GM23248 (cell line): ENCODE data around the gene MEIG1. TPM values are rescaled to one million over a fixed set of nuclear protein-coding genes. Genes with fewer than 3 reads are reported as not detected.
A peak's percentile ranks its signal among the peaks of the same experiment; 100 is the strongest.

Experiments
- DNase-seq: peaks from one replicate; pipeline ENCODE4 v3.0.0-alpha.2; 2015
- H2AFZ ChIP-seq: fragments of 200-600 bp; sonication (generic); 2 replicates; pipeline ENCODE4 v1.6.1; 2016; ENCODE audit warnings: antibody characterized with exemption
- H3F3A ChIP-seq: fragments of 200-600 bp; sonication (generic); 2 replicates; pipeline ENCODE4 v1.6.1; 2016; ENCODE audit warnings: mild to moderate bottlenecking, antibody characterized with exemption, mixed run types; ENCODE audit not compliant: insufficient read depth
- H3K27ac ChIP-seq: fragments of 200-600 bp; sonication (generic); 2 replicates; pipeline ENCODE4 v1.5.1; 2016; ENCODE audit warnings: mild to moderate bottlenecking
- H3K27me3 ChIP-seq: fragments of 200-600 bp; sonication (generic); replicated peaks from 2 replicates; pipeline ENCODE4 v1.6.1; 2016; ENCODE audit warnings: mild to moderate bottlenecking; ENCODE audit not compliant: insufficient read depth
- H3K36me3 ChIP-seq: fragments of 200-600 bp; sonication (generic); 2 replicates; pipeline ENCODE4 v1.6.1; 2016; ENCODE audit warnings: low read depth, mild to moderate bottlenecking
- H3K4me1 ChIP-seq: fragments of 200-600 bp; sonication (generic); 2 replicates; pipeline ENCODE4 v1.6.1; 2016; ENCODE audit warnings: mild to moderate bottlenecking; ENCODE audit not compliant: insufficient read depth
- H3K4me2 ChIP-seq: fragments of 200-600 bp; sonication (generic); one replicate; pipeline ENCODE4 v1.6.1; 2016; ENCODE audit warnings: mild to moderate bottlenecking; ENCODE audit not compliant: unreplicated experiment
- H3K4me3 ChIP-seq: fragments of 200-600 bp; sonication (generic); 2 replicates; pipeline ENCODE4 v1.5.1; 2016; ENCODE audit warnings: mild to moderate bottlenecking
- H3K79me2 ChIP-seq: fragments of 200-600 bp; sonication (generic); 2 replicates; pipeline ENCODE4 v1.6.1; 2016; ENCODE audit warnings: mild to moderate bottlenecking; ENCODE audit not compliant: insufficient read depth
- H3K9ac ChIP-seq: fragments of 200-600 bp; sonication (generic); 2 replicates; pipeline ENCODE4 v1.6.1; 2016; ENCODE audit warnings: mild to moderate bottlenecking
- H3K9me2 ChIP-seq: fragments of 200-600 bp; sonication (generic); 2 replicates; pipeline ENCODE4 v1.6.1; 2016; ENCODE audit warnings: mixed run types, mild to moderate bottlenecking, moderate library complexity; ENCODE audit not compliant: insufficient read depth
- H3K9me3 ChIP-seq: fragments of 200-600 bp; sonication (generic); one replicate; pipeline ENCODE4 v1.6.1; 2017; ENCODE audit warnings: low read depth
- H4K20me1 ChIP-seq: fragments of 200-600 bp; sonication (generic); 2 replicates; pipeline ENCODE4 v1.6.0; 2016; ENCODE audit not compliant: insufficient read depth
- EZH2 ChIP-seq: fragments of 200-600 bp; sonication (generic); IDR thresholded peaks from 2 replicates; pipeline ENCODE4 v1.6.1; 2018; ENCODE audit warnings: antibody characterized with exemption, mild to moderate bottlenecking; ENCODE audit not compliant: insufficient read depth, poor library complexity, severe bottlenecking
- EZH2phosphoT487 ChIP-seq: fragments of 200-600 bp; sonication (generic); IDR thresholded peaks from 2 replicates; pipeline ENCODE4 v1.6.1; 2018; ENCODE audit warnings: antibody characterized with exemption, moderate library complexity, mild to moderate bottlenecking, low read depth; ENCODE audit not compliant: insufficient read depth
- WGBS, 2 experiments: methylation state at CpG; one replicate each; pipeline ENCODE4 v1.1.6; 2015 to 2017; ENCODE audit warnings: low lambda C conversion rate in 2 of 2, low coverage in 1 of 2; ENCODE audit errors: missing lambda C conversion rate in 2 of 2; 5-methylcytosine and 5-hydroxymethylcytosine counted together
- in situ Hi-C: fragments of 300-500 bp; cut with MboI; formaldehyde crosslinking; loops from 2 replicates; pipeline ENCODE4 v1.15.0; 2020
- polyA plus RNA-seq: library from polyadenylated mRNA; unstranded; fragments of >200 nt; fragmentation: Nextera tagmentation; extraction: Ambion mirVana; gene quantifications from 2 replicates; pipeline ENCODE4 v1.2.1, GENCODE V29; 2016
- total RNA-seq: library from RNA; depleted of rRNA; stranded (reverse); fragments of >200 nt; shearing (Covaris generic); gene quantifications from 2 replicates; pipeline ENCODE4 v1.2.3, GENCODE V29; 2014

Gene MEIG1
- total and polyA plus RNA-seq, 2 experiments from 2014 or later: 0.43 TPM; not detected in 1

- peak; percentile 83 for DNase-seq
- Histone ChIP-seq H3K4me2 (peak overlapping the region; percentile 93), H3K79me2 (peaks cover 47% of the 10 kb centered on the region), H3K36me3 (no peaks in the 10 kb centered on the region), H4K20me1 (no peaks in the 10 kb centered on the region), H3K9me3 (no peaks in the 10 kb centered on the region), H3K27ac (peak overlapping the region; percentile 91), H3K27me3 (no peaks in the 10 kb centered on the region), H2AFZ (peak overlapping the region; percentile 94), H3K9me2 (no peaks in the 10 kb centered on the region), H3K4me3 (peak overlapping the region; percentile 85), H3K4me1 (peaks cover 9% of the 10 kb centered on the region), H3F3A (peaks cover 26% of the 10 kb centered on the region), H3K9ac (peak overlapping the region; percentile 91)
- in situ Hi-C loops: no loop called here
- WGBS, 2 experiments: 0 to 1% methylated on average over 32 of the region's 32 CpGs
- TF ChIP-seq EZH2phosphoT487 (no peak), EZH2 (no peak)
These were observed 5.7 kb upstream of the MEIG1 start for GRCh38 chr10:14953424-14954000.

- WGBS, 2 experiments: 0 to 1% methylated on average over 44 to 45 of the region's 45 CpGs
- no peaks in the 10 kb centered on the region for H3K36me3 ChIP-seq
- H3K79me2 ChIP-seq: peaks cover 40% of the 10 kb centered on the region
- H3K27me3 ChIP-seq: no peaks in the 10 kb centered on the region
- peak; percentile 96 for DNase-seq
- peaks cover 26% of the 10 kb centered on the region for H3F3A ChIP-seq
- peaks cover 9% of the 10 kb centered on the region for H3K4me1 ChIP-seq
- H3K9ac ChIP-seq: peak within 1 kb of the TSS; percentile 91
- no peaks in the 10 kb centered on the region for H4K20me1 ChIP-seq
- H3K4me2 ChIP-seq: peak within 1 kb of the TSS; percentile 93
- H3K9me2 ChIP-seq: no peaks in the 10 kb centered on the region
- TF ChIP-seq EZH2 (no peak), EZH2phosphoT487 (no peak)
- in situ Hi-C loops: no loop called here
- H2AFZ ChIP-seq: peak within 1 kb of the TSS; percentile 94
- no peaks in the 10 kb centered on the region for H3K9me3 ChIP-seq
- peak within 1 kb of the TSS; percentile 91 for H3K27ac ChIP-seq
- H3K4me3 ChIP-seq: peak within 1 kb of the TSS; percentile 85
These were observed 5.0 kb upstream of the MEIG1 start, which contains the start of gene DCLRE1C for GRCh38 chr10:14954001-14954770. Gene DCLRE1C (minus strand): TSS chr10:14954096. CDS start chr10:14954010, 86 bp downstream.

- Histone ChIP-seq H4K20me1 (no peaks in the 10 kb centered on the region), H3K9me2 (no peaks in the 10 kb centered on the region), H2AFZ (peak overlapping the region; percentile 94), H3K9me3 (no peaks in the 10 kb centered on the region), H3K27ac (peak overlapping the region; percentile 91), H3K9ac (peak overlapping the region; percentile 91), H3K4me1 (peaks cover 9% of the 10 kb centered on the region), H3K27me3 (no peaks in the 10 kb centered on the region), H3F3A (peaks cover 29% of the 10 kb centered on the region), H3K4me2 (peak overlapping the region; percentile 93), H3K79me2 (peaks cover 33% of the 10 kb centered on the region), H3K36me3 (no peaks in the 10 kb centered on the region), H3K4me3 (peak overlapping the region; percentile 85)
- TF ChIP-seq EZH2: no peak
- in situ Hi-C loops: no loop called here
- 86% methylated on average over 17 to 19 of the region's 19 CpGs for WGBS, 2 experiments
- no peak for DNase-seq
These were observed 4.3 kb upstream of the MEIG1 start for GRCh38 chr10:14954934-14955333.

- H3K9ac ChIP-seq: peak overlapping the region; percentile 95
- H3K27me3 ChIP-seq: no peaks in the 10 kb centered on the region
- DNase-seq: no peak
- H4K20me1 ChIP-seq: no peaks in the 10 kb centered on the region
- no peaks in the 10 kb centered on the region for H3K79me2 ChIP-seq
- peak overlapping the region; percentile 96 for H3K4me3 ChIP-seq
- H3K36me3 ChIP-seq: no peaks in the 10 kb centered on the region
- in situ Hi-C loops: no loop called here
- peaks cover 24% of the 10 kb centered on the region for H3F3A ChIP-seq
- peaks cover 4% of the 10 kb centered on the region for H3K4me1 ChIP-seq
- peak overlapping the region; percentile 89 for H3K27ac ChIP-seq
- H3K4me2 ChIP-seq: peak overlapping the region; percentile 100
- no peaks in the 10 kb centered on the region for H3K9me3 ChIP-seq
- H3K9me2 ChIP-seq: no peaks in the 10 kb centered on the region
- no peak for TF ChIP-seq EZH2
- no peak for TF ChIP-seq EZH2phosphoT487
- peak overlapping the region; percentile 99 for H2AFZ ChIP-seq
- 30 to 31% methylated on average over 12 of the region's 12 CpGs for WGBS, 2 experiments
These were observed 342 bp upstream of the MEIG1 start for GRCh38 chr10:14958872-14959220.
